GM21360 (cell line): ENCODE measurements around the gene FCHSD2.
A peak's percentile ranks its signal among the peaks of the same experiment; 100 is the strongest.

Source experiments
- ATAC-seq: cut with Tn5 transposase; IDR thresholded peaks from one replicate; pipeline ENCODE4 v1.9.1; 2021; ENCODE audit warnings: mild to moderate bottlenecking, moderate library complexity; ENCODE audit not compliant: unreplicated experiment

Gene FCHSD2

GRCh38 chr11:73142128-73142377 lies at the start of gene FCHSD2:
Gene FCHSD2 (minus strand): TSS chr11:73142318. CDS start chr11:73141877, 441 bp downstream.
- ATAC-seq = no peak

GRCh38 chr11:73191151-73191550 lies 49.0 kb upstream of the FCHSD2 start:
- no peak for ATAC-seq

GRCh38 chr11:73190557-73190885 lies 48.4 kb upstream of the FCHSD2 start:
- ATAC-seq = no peak

- ATAC-seq = no peak
Measured at GRCh38 chr11:73189723-73190556, 47.8 kb upstream of the FCHSD2 start.

- ATAC-seq = no peak
Measured at GRCh38 chr11:73189315-73189714, 47.2 kb upstream of the FCHSD2 start.

- ATAC-seq = no peak
Measured at GRCh38 chr11:73188301-73188700, 46.2 kb upstream of the FCHSD2 start.

GRCh38 chr11:73187854-73188253 lies 45.7 kb upstream of the FCHSD2 start:
- ATAC-seq = no peak

GRCh38 chr11:73186886-73187285 lies 44.8 kb upstream of the FCHSD2 start:
- ATAC-seq = no peak

GRCh38 chr11:73186294-73186850 lies 44.3 kb upstream of the FCHSD2 start:
- no peak for ATAC-seq

- ATAC-seq = no peak
Measured at GRCh38 chr11:73185680-73186293, 43.7 kb upstream of the FCHSD2 start.

GRCh38 chr11:73184953-73185671 lies 43.0 kb upstream of the FCHSD2 start:
- no peak for ATAC-seq

- ATAC-seq = no peak
Measured at GRCh38 chr11:73182824-73183321, 40.8 kb upstream of the FCHSD2 start.

GRCh38 chr11:73178681-73179080 lies 36.6 kb upstream of the FCHSD2 start:
- no peak for ATAC-seq

- peak; percentile 65 for ATAC-seq
Measured at GRCh38 chr11:73177778-73178539, 35.8 kb upstream of the FCHSD2 start.

- ATAC-seq = no peak
Measured at GRCh38 chr11:73177380-73177777, 35.3 kb upstream of the FCHSD2 start.

- no peak for ATAC-seq
Measured at GRCh38 chr11:73176874-73177155, 34.7 kb upstream of the FCHSD2 start.

GRCh38 chr11:73176145-73176873 lies 34.2 kb upstream of the FCHSD2 start:
- no peak for ATAC-seq

- ATAC-seq = no peak
Measured at GRCh38 chr11:73175551-73176144, 33.5 kb upstream of the FCHSD2 start.

- ATAC-seq = no peak
Measured at GRCh38 chr11:73174495-73174791, 32.3 kb upstream of the FCHSD2 start.

GRCh38 chr11:73173755-73174494 lies 31.8 kb upstream of the FCHSD2 start:
- ATAC-seq = no peak
